ENCODE data around the gene AMN.
"Not testable (repeated sequence)": the region's sequence is repeated elsewhere in the genome, so short reads cannot be mapped to it uniquely, and the experiment has no call there.

Gene AMN

DNA sequence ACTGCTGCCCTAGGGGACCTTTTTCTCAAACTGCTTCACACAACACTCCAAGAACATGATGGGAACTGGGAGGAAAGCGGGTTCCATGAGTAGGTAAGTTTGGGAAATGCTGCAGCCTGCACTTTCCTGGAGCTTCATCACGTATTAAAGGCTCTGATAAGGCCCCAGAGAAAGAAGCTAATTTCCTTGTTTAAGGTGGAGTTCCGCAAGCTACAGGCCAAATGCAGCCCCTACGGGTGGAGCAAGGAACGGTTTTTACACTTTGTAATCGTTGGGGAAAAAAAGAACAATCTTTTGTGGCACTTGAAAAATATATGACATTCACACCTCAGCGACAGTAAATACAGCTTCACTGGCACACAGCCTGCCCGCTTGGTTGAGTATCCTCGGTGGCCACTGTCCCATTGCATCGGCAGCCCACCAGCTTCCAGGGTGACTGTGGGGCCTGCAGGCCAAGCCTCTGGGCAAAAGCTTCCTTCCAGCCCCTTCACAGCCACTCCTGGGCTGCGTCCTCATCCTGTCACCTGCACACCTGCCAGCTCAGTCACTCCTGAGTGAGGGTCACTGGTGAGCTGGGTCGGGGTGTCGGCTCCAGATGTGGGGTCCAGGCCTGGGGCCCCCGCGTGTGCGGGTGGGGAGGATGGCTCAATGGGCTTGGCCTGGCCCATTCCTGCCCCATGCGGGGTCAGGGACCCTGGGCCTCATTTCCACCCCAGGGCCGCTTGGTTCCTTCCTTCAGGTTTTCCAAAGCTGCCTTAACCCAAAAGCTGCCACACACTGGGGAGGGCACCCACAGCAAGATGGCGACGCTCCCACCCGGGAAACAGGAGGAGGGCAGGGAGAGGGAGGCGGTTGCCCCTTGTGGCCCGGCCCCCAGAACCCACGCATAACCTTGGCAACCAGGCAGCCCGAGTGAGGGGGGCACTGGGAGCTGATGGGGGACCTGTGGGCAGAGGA lies 2.4 kb downstream of the AMN start:
- DNase-seq (ENCODE audit: low read depth) = no peak
- no peak for TF ChIP-seq MYC (IDR thresholded peaks at IDR 0.05; ENCODE audit: low read depth, low read length)
- TF ChIP-seq, protein P1, sequence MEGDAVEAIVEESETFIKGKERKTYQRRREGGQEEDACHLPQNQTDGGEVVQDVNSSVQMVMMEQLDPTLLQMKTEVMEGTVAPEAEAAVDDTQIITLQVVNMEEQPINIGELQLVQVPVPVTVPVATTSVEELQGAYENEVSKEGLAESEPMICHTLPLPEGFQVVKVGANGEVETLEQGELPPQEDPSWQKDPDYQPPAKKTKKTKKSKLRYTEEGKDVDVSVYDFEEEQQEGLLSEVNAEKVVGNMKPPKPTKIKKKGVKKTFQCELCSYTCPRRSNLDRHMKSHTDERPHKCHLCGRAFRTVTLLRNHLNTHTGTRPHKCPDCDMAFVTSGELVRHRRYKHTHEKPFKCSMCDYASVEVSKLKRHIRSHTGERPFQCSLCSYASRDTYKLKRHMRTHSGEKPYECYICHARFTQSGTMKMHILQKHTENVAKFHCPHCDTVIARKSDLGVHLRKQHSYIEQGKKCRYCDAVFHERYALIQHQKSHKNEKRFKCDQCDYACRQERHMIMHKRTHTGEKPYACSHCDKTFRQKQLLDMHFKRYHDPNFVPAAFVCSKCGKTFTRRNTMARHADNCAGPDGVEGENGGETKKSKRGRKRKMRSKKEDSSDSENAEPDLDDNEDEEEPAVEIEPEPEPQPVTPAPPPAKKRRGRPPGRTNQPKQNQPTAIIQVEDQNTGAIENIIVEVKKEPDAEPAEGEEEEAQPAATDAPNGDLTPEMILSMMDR (IDR thresholded peaks at IDR 0.05; ENCODE audit: low read depth, low read length) = no peak
- no peak for TF ChIP-seq POLR2A (IDR thresholded peaks at IDR 0.05; ENCODE audit: extremely low read depth, insufficient read length)
- TF ChIP-seq, protein P2, sequence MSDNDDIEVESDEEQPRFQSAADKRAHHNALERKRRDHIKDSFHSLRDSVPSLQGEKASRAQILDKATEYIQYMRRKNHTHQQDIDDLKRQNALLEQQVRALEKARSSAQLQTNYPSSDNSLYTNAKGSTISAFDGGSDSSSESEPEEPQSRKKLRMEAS (IDR thresholded peaks at IDR 0.05; ENCODE audit: low read depth, low read length) = no peak
- H3K4me3 ChIP-seq (ENCODE audit: low read depth, low read length) = no peak overlapping the region

DNA sequence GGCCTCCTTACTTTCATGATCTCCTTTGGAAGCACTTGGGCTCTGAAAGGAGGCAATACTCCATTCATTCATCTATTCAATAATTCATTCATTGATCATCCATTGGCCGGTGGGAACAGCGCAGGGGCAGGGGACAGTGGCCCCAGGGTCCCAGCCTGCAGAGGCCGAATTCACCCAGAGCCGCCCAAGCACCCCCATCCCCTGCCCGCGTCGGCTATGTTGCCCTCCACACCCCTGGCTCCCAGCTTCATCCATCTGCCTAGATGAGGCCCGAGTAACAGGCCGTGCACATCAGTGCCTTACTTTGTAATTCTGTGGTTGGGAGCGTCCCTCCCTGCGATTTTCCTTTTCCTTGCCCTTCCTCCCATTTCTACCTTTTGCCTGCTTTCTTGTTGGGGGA lies 3.2 kb downstream of the AMN start:
- TF ChIP-seq, protein P1 (IDR thresholded peaks at IDR 0.05; ENCODE audit: low read depth, low read length) = no peak
- TF ChIP-seq, protein P2 (IDR thresholded peaks at IDR 0.05; ENCODE audit: low read depth, low read length) = no peak
- TF ChIP-seq MYC (IDR thresholded peaks at IDR 0.05; ENCODE audit: low read depth, low read length) = no peak
- no peak for TF ChIP-seq POLR2A (IDR thresholded peaks at IDR 0.05; ENCODE audit: extremely low read depth, insufficient read length)
- DNase-seq (ENCODE audit: low read depth) = no peak
- H3K4me3 ChIP-seq (ENCODE audit: low read depth, low read length) = no peak overlapping the region

DNA sequence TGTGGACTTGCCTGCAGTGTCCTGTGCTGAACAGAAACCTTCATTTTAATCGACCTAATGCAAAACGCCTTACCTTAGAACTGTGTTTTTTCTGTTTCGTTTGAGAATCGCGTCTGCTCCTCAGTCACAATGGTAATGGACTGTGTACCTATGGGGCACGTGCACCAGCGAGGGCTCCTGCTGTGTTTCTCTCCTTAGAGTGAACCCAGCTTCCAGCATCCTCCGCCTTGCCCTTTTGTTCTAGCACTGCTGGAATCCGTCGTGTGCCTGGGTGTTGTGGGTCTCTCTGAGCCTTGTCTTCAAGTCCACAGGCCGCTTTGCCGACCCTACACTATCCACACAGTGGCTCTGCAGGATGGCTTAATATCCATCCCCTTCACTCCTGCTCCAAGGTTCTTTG lies 3.6 kb downstream of the AMN start:
- H3K4me3 ChIP-seq (ENCODE audit: low read depth, low read length) = no peak overlapping the region
- no peak for DNase-seq (ENCODE audit: low read depth)

DNA sequence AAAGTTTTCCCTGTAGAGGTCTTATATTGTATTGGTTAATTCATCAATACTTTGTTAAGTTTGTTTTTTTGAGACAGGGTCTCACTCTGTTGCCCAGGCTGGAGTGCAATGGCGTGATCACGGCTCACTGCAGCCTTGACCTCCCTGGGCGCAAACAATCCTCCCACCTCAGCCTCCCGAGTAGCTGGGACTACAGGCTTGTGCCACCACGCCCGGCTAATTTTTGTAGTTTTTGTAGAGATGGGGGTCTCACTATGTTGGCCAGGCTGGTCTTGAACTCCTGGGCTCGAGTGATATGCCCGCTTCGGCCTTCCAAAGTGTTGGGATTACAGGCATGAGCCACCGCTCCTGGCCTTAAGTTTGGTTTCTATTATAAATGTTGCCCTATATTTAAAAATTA lies 4.4 kb downstream of the AMN start:
- not testable (repeated sequence) for DNase-seq (ENCODE audit: low read depth); H3K4me3 ChIP-seq (ENCODE audit: low read depth, low read length)

More for the DNA sequence above, 3.6 kb downstream of the AMN start:
- TF ChIP-seq, protein P2 (IDR thresholded peaks at IDR 0.05; ENCODE audit: low read depth, low read length) = no peak
- TF ChIP-seq POLR2A (IDR thresholded peaks at IDR 0.05; ENCODE audit: extremely low read depth, insufficient read length) (no peak), MYC (IDR thresholded peaks at IDR 0.05; ENCODE audit: low read depth, low read length) (no peak)
- TF ChIP-seq, protein P1 (IDR thresholded peaks at IDR 0.05; ENCODE audit: low read depth, low read length) = no peak

DNA sequence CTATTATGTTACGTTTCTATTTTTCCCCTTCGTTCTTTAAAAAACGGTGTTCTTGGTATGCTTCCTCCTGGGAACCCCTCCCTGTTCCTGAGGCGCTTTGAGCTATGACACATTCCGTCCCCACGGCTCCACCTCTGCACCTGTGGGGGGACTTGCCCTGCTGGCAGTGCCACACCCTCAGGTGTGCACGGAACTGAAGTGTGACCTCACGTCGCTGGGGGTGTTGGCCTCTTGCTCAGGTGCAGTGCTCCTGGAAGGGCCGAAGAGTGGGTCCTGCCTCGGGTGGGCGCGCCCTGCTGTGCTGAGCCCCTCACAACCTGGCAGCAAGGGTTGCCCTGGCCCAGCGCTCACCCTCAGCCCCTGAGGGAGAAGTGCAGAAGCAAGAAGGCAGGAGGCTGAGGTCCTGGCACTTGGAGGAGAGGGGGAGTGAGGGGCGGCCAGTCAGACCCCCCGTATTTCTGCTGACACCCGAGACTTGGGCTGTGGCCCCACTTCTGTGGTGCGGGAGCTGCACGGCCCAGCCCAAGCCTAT lies 4.9 kb downstream of the AMN start:
- TF ChIP-seq POLR2A (IDR thresholded peaks at IDR 0.05; ENCODE audit: extremely low read depth, insufficient read length) (no peak), MYC (IDR thresholded peaks at IDR 0.05; ENCODE audit: low read depth, low read length) (no peak)
- TF ChIP-seq, protein P2 (IDR thresholded peaks at IDR 0.05; ENCODE audit: low read depth, low read length) = no peak
- TF ChIP-seq, protein P1 (IDR thresholded peaks at IDR 0.05; ENCODE audit: low read depth, low read length) = no peak
- DNase-seq (ENCODE audit: low read depth) = no peak
- H3K4me3 ChIP-seq (ENCODE audit: low read depth, low read length) = no peak overlapping the region

DNA sequence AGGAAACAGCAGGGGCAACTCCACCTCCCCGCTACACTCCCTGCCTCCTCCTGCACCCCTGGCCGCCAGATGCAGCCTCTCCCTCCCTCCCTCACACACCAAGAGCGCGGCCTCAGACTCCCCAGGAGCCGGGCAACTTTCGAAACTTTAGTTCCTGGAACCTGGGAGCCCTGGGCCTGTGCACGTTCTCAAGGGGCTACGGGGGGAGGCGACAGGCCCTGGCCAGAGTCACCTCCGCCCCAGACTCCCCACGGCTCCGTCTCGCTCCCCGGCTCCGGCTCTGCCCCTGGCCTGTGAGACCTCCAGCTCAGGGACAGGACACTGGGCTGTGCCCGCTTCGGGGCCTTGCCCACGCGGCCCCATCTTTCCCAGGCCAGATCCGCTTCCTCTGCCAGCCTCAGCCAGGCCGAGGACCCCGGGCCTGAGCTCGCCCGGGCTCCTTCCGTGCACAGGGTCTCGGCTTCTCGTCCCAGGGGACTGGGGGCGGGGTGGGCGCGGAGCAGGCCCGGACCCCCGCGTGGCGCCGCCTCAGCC lies 5.5 kb downstream of the AMN start:
- H3K4me3 ChIP-seq (ENCODE audit: low read depth, low read length) = peak overlapping the region; percentile 46
- TF ChIP-seq MYC (IDR thresholded peaks at IDR 0.05; ENCODE audit: low read depth, low read length) (peak; percentile 58; the same call in 1 of the 2 replicates), POLR2A (IDR thresholded peaks at IDR 0.05; ENCODE audit: extremely low read depth, insufficient read length) (no peak)
- TF ChIP-seq, protein P2 (IDR thresholded peaks at IDR 0.05; ENCODE audit: low read depth, low read length) = peak; percentile 28; the same call in 1 of the 2 replicates
- TF ChIP-seq, protein P1 (IDR thresholded peaks at IDR 0.05; ENCODE audit: low read depth, low read length) = no peak
- DNase-seq (ENCODE audit: low read depth) = peak; percentile 85
